ENCODE data around the gene LNPEP. TPM values are rescaled to one million over a fixed set of nuclear protein-coding genes. Genes with fewer than 3 reads are reported as not detected.
A peak's percentile ranks its signal among the peaks of the same experiment; 100 is the strongest.

LNPEP gene
- total RNA-seq, 2 experiments from 2014 or later: 100 to 106 TPM

GRCh38 chr5:97000391-97000790, 64.5 kb downstream of the LNPEP start:
- Mint-ChIP-seq H3K9me3 (no peaks in the 10 kb centered on the region), H3K27ac (no peak overlapping the region), H3K27me3 (no peaks in the 10 kb centered on the region), H3K4me3 (no peak overlapping the region), H3K36me3 (peaks cover 25% of the 10 kb centered on the region), H3K4me1 (peaks cover 19% of the 10 kb centered on the region)
- ATAC-seq (ENCODE audit: low read depth) (no peak), DNase-seq (no peak)
- POLR2A ChIA-PET: no interaction called here

GRCh38 chr5:97002983-97003382, 67.1 kb downstream of the LNPEP start:
- H3K27ac Mint-ChIP-seq: no peak overlapping the region
- DNase-seq: no peak
- ATAC-seq (ENCODE audit: low read depth): no peak
- H3K4me3 Mint-ChIP-seq: no peak overlapping the region
- POLR2A ChIA-PET: no interaction called here
- no peaks in the 10 kb centered on the region for H3K27me3 Mint-ChIP-seq
- peaks cover 29% of the 10 kb centered on the region for H3K36me3 Mint-ChIP-seq
- no peaks in the 10 kb centered on the region for H3K9me3 Mint-ChIP-seq
- H3K4me1 Mint-ChIP-seq: peaks cover 17% of the 10 kb centered on the region

GRCh38 chr5:97004423-97005060, 68.7 kb downstream of the LNPEP start:
- POLR2A ChIA-PET: interaction anchor here (0.7 to 0.9 kb wide), 3 partner anchors 24 to 123 kb away, joined by 3 to 5 read pairs (median 3); no protein-coding TSS in a partner anchor
- Mint-ChIP-seq H3K27me3 (no peaks in the 10 kb centered on the region), H3K4me3 (peak overlapping the region; percentile 31), H3K36me3 (peaks cover 23% of the 10 kb centered on the region), H3K4me1 (peaks cover 13% of the 10 kb centered on the region), H3K9me3 (no peaks in the 10 kb centered on the region), H3K27ac (peak overlapping the region; percentile 76)
- ATAC-seq (ENCODE audit: low read depth): peak; percentile 74
- DNase-seq: no peak

GRCh38 chr5:97006454-97007060, 70.7 kb downstream of the LNPEP start:
- no peak overlapping the region for H3K27ac Mint-ChIP-seq
- H3K9me3 Mint-ChIP-seq: no peaks in the 10 kb centered on the region
- POLR2A ChIA-PET: no interaction called here
- peaks cover 22% of the 10 kb centered on the region for H3K4me1 Mint-ChIP-seq
- ATAC-seq (ENCODE audit: low read depth) (no peak), DNase-seq (no peak)
- peaks cover 35% of the 10 kb centered on the region for H3K36me3 Mint-ChIP-seq
- H3K4me3 Mint-ChIP-seq: no peak overlapping the region
- H3K27me3 Mint-ChIP-seq: no peaks in the 10 kb centered on the region

- peaks cover 42% of the 10 kb centered on the region for H3K36me3 Mint-ChIP-seq
- no peaks in the 10 kb centered on the region for H3K27me3 Mint-ChIP-seq
- ATAC-seq (ENCODE audit: low read depth): peak; percentile 59
- H3K27ac Mint-ChIP-seq: peak overlapping the region; percentile 42
- H3K9me3 Mint-ChIP-seq: no peaks in the 10 kb centered on the region
- POLR2A ChIA-PET: no interaction called here
- H3K4me1 Mint-ChIP-seq: peaks cover 23% of the 10 kb centered on the region
- DNase-seq: no peak
- peak overlapping the region; percentile 39 for H3K4me3 Mint-ChIP-seq
Observed at GRCh38 chr5:97009212-97009898, 73.5 kb downstream of the LNPEP start.

- Mint-ChIP-seq H3K27me3 (no peaks in the 10 kb centered on the region), H3K27ac (peak overlapping the region; percentile 14), H3K4me3 (no peak overlapping the region), H3K4me1 (peaks cover 23% of the 10 kb centered on the region), H3K9me3 (no peaks in the 10 kb centered on the region), H3K36me3 (peaks cover 38% of the 10 kb centered on the region)
- POLR2A ChIA-PET: no interaction called here
- DNase-seq: no peak
- ATAC-seq (ENCODE audit: low read depth): no peak
Observed at GRCh38 chr5:97009921-97010320, 74.0 kb downstream of the LNPEP start.

- no peak overlapping the region for H3K27ac Mint-ChIP-seq
- peaks cover 44% of the 10 kb centered on the region for H3K36me3 Mint-ChIP-seq
- peaks cover 23% of the 10 kb centered on the region for H3K4me1 Mint-ChIP-seq
- DNase-seq: no peak
- no peak overlapping the region for H3K4me3 Mint-ChIP-seq
- POLR2A ChIA-PET: no interaction called here
- H3K9me3 Mint-ChIP-seq: no peaks in the 10 kb centered on the region
- no peak for ATAC-seq (ENCODE audit: low read depth)
- H3K27me3 Mint-ChIP-seq: no peaks in the 10 kb centered on the region
Observed at GRCh38 chr5:97010606-97011005, 74.7 kb downstream of the LNPEP start.

GRCh38 chr5:97011567-97011966, 75.7 kb downstream of the LNPEP start:
- POLR2A ChIA-PET: no interaction called here
- DNase-seq: no peak
- peaks cover 23% of the 10 kb centered on the region for H3K4me1 Mint-ChIP-seq
- no peak overlapping the region for H3K4me3 Mint-ChIP-seq
- H3K27me3 Mint-ChIP-seq: no peaks in the 10 kb centered on the region
- ATAC-seq (ENCODE audit: low read depth): no peak
- H3K9me3 Mint-ChIP-seq: no peaks in the 10 kb centered on the region
- peaks cover 46% of the 10 kb centered on the region for H3K36me3 Mint-ChIP-seq
- H3K27ac Mint-ChIP-seq: no peak overlapping the region

GRCh38 chr5:97019435-97020117, 83.7 kb downstream of the LNPEP start:
- Mint-ChIP-seq H3K27me3 (no peaks in the 10 kb centered on the region), H3K36me3 (peaks cover 59% of the 10 kb centered on the region), H3K4me1 (peaks cover 26% of the 10 kb centered on the region), H3K27ac (no peak overlapping the region), H3K9me3 (no peaks in the 10 kb centered on the region), H3K4me3 (no peak overlapping the region)
- POLR2A ChIA-PET: no interaction called here
- no peak for DNase-seq
- no peak for ATAC-seq (ENCODE audit: low read depth)

- peaks cover 24% of the 10 kb centered on the region for H3K4me1 Mint-ChIP-seq
- ATAC-seq (ENCODE audit: low read depth): no peak
- H3K27me3 Mint-ChIP-seq: no peaks in the 10 kb centered on the region
- H3K4me3 Mint-ChIP-seq: no peak overlapping the region
- H3K36me3 Mint-ChIP-seq: peaks cover 56% of the 10 kb centered on the region
- no peak for DNase-seq
- POLR2A ChIA-PET: interaction anchor here (0.7 kb wide), 1 partner anchor 86 kb away, joined by 3 read pairs; the partner anchor contains the start of gene LNPEP
- no peaks in the 10 kb centered on the region for H3K9me3 Mint-ChIP-seq
- H3K27ac Mint-ChIP-seq: peak overlapping the region; percentile 68
Observed at GRCh38 chr5:97021416-97021815, 85.5 kb downstream of the LNPEP start.

GRCh38 chr5:97022898-97023297, 87.0 kb downstream of the LNPEP start:
- POLR2A ChIA-PET: no interaction called here
- Mint-ChIP-seq H3K9me3 (no peaks in the 10 kb centered on the region), H3K27ac (peak overlapping the region; percentile 70), H3K27me3 (no peaks in the 10 kb centered on the region), H3K4me1 (peaks cover 24% of the 10 kb centered on the region), H3K36me3 (peaks cover 54% of the 10 kb centered on the region), H3K4me3 (peak overlapping the region; percentile 46)
- ATAC-seq (ENCODE audit: low read depth) (peak; percentile 86), DNase-seq (no peak)

GRCh38 chr5:97026721-97027120, 90.8 kb downstream of the LNPEP start:
- H3K4me3 Mint-ChIP-seq: no peak overlapping the region
- no peak overlapping the region for H3K27ac Mint-ChIP-seq
- peaks cover 14% of the 10 kb centered on the region for H3K4me1 Mint-ChIP-seq
- POLR2A ChIA-PET: no interaction called here
- ATAC-seq (ENCODE audit: low read depth): no peak
- H3K27me3 Mint-ChIP-seq: no peaks in the 10 kb centered on the region
- peaks cover 60% of the 10 kb centered on the region for H3K36me3 Mint-ChIP-seq
- DNase-seq: no peak
- H3K9me3 Mint-ChIP-seq: no peaks in the 10 kb centered on the region

- H3K27me3 Mint-ChIP-seq: no peaks in the 10 kb centered on the region
- no peak for ATAC-seq (ENCODE audit: low read depth)
- H3K4me3 Mint-ChIP-seq: no peak overlapping the region
- peaks cover 4% of the 10 kb centered on the region for H3K4me1 Mint-ChIP-seq
- POLR2A ChIA-PET: no interaction called here
- H3K27ac Mint-ChIP-seq: no peak overlapping the region
- H3K9me3 Mint-ChIP-seq: no peaks in the 10 kb centered on the region
- H3K36me3 Mint-ChIP-seq: peaks cover 28% of the 10 kb centered on the region
- no peak for DNase-seq
Observed at GRCh38 chr5:97037819-97038218, 101.9 kb downstream of the LNPEP start.
